GM12878 (cell line): Measurements from ENCODE around the gene NAV2. TPM values are rescaled to one million over a fixed set of nuclear protein-coding genes. Genes with fewer than 3 reads are reported as not detected.

Experiments
- ATAC-seq: fragments of 200-7000 bp; cut with Tn5 transposase; 3 replicates; pipeline ENCODE4 v1.9.1; 2020; ENCODE audit warnings: mild to moderate bottlenecking, moderate library complexity
- BruUV-seq: library from RNA; stranded (reverse); fragments of 400-500 nt; replicated peaks from 2 replicates; lab custom pipeline; 2021; lab: Mats Ljungman, UMichigan
- CTCF ChIA-PET: fragments of 300-600 bp; sonication (Branson Sonifier 250); formaldehyde crosslinking; extraction: SDS; loops from one replicate; lab custom pipeline; 2021; ENCODE audit warnings: inconsistent platforms; lab: Yijun Ruan, JAX
- POLR2A ChIA-PET: fragments of 350-600 bp; formaldehyde crosslinking; extraction: SDS; loops from one replicate; lab custom pipeline; 2021; ENCODE audit warnings: inconsistent platforms; lab: Charles Lee
- RAD21 ChIA-PET: fragments of 300-600 bp; sonication (Branson Sonifier 250); formaldehyde crosslinking; loops from one replicate; lab custom pipeline; 2023; ENCODE audit warnings: antibody characterized with exemption; ENCODE audit not compliant: unreplicated experiment; lab: Charles Lee
- SMC1A ChIA-PET: fragments of 300-600 bp; sonication (Branson Sonifier 250); formaldehyde crosslinking; loops from one replicate; lab custom pipeline; 2023; ENCODE audit not compliant: unreplicated experiment, uncharacterized antibody; lab: Charles Lee
- DNase-seq: peaks from one replicate; pipeline ENCODE4 v3.0.0-alpha.2; 2011; ENCODE audit warnings: low read depth, low spot score
- FAIRE-seq: peaks from 3 replicates; lab custom pipeline; 2011; peaks lifted over from hg19 to GRCh38; lab: Jason Lieb, UNC
- H2AFZ ChIP-seq: 2 replicates; pipeline ENCODE4 v1.6.0; 2011; ENCODE audit warnings: low read depth, low read length, control low read depth; ENCODE audit not compliant: control insufficient read depth
- H3K27ac ChIP-seq: 2 replicates; pipeline ENCODE4 v1.5.1; 2011; ENCODE audit warnings: control low read depth; ENCODE audit not compliant: control insufficient read depth, insufficient read depth
- H3K27me3 ChIP-seq, 2 experiments: replicated peaks in 1 of 2; 2 replicates each; pipeline versions ENCODE4 v1.6.0 to v1.6.1; 2011; ENCODE audit warnings: low read length in 1 of 2; ENCODE audit not compliant: control insufficient read depth in 2 of 2, insufficient read depth in 2 of 2
- H3K36me3 ChIP-seq, 2 experiments: 2 replicates each; pipeline ENCODE4 v1.5.1; 2011; ENCODE audit warnings: low read length in 1 of 2; ENCODE audit not compliant: control insufficient read depth in 2 of 2, insufficient read depth in 2 of 2
- H3K4me1 ChIP-seq: 2 replicates; pipeline ENCODE4 v1.6.1; 2011; ENCODE audit warnings: mild to moderate bottlenecking, low read length, moderate library complexity, mixed read lengths; ENCODE audit not compliant: control insufficient read depth, insufficient read depth
- H3K4me2 ChIP-seq: 2 replicates; pipeline ENCODE4 v1.6.0; 2011; ENCODE audit warnings: control low read depth; ENCODE audit not compliant: control insufficient read depth, insufficient read depth
- H3K4me3 ChIP-seq: fragments of 200-600 bp; sonication (generic); 2 replicates; pipeline ENCODE4 v1.5.1; 2016
- H3K79me2 ChIP-seq: 2 replicates; pipeline ENCODE4 v1.6.0; 2011; ENCODE audit warnings: low read length; ENCODE audit not compliant: control insufficient read depth, insufficient read depth
- H3K9ac ChIP-seq: 2 replicates; pipeline ENCODE4 v1.8.0; 2011; ENCODE audit warnings: low read length, control low read depth, mixed read lengths; ENCODE audit not compliant: control insufficient read depth, insufficient read depth
- H3K9me3 ChIP-seq: replicated peaks from 3 replicates; pipeline ENCODE4 v1.5.1; 2011; ENCODE audit warnings: mild to moderate bottlenecking, low read length; ENCODE audit not compliant: control insufficient read depth, insufficient read depth
- H4K20me1 ChIP-seq: 2 replicates; pipeline ENCODE4 v1.6.0; 2011; ENCODE audit not compliant: control insufficient read depth, insufficient read depth
- ASH2L ChIP-seq: fragments of 300-600, 200-600 bp; sonication (generic); IDR thresholded peaks from 2 replicates; pipeline ENCODE4 v1.6.1; 2017; ENCODE audit warnings: low read depth, mild to moderate bottlenecking, borderline replicate concordance
- CHD1 ChIP-seq: IDR thresholded peaks from 2 replicates; pipeline ENCODE4 v1.6.1; 2012; ENCODE audit warnings: low read depth, low read length, improper control_type of control experiment
- CHD4 ChIP-seq: fragments of 200-600 bp; sonication (generic); IDR thresholded peaks from 2 replicates; pipeline ENCODE4 v1.6.1; 2016; ENCODE audit warnings: mild to moderate bottlenecking
- KAT2A ChIP-seq: conservative IDR thresholded peaks from 2 replicates; pipeline ENCODE4 v1.6.1; 2011; ENCODE audit warnings: low read depth, low read length; ENCODE audit not compliant: control insufficient read depth
- PAX5 ChIP-seq: IDR thresholded peaks from 2 replicates; pipeline ENCODE4 v1.6.1; 2011; ENCODE audit warnings: low read depth, low read length, borderline replicate concordance
- POLR2AphosphoS5 ChIP-seq: IDR thresholded peaks from 2 replicates; pipeline ENCODE4 v1.6.1; 2011; ENCODE audit warnings: mild to moderate bottlenecking, low read length, inconsistent platforms
- TAF1 ChIP-seq: IDR thresholded peaks from 2 replicates; pipeline ENCODE4 v1.6.1; 2011; ENCODE audit warnings: mild to moderate bottlenecking, low read depth, low read length, borderline replicate concordance
- ZBED1 ChIP-seq: IDR thresholded peaks from 2 replicates; pipeline ENCODE4 v1.6.1; 2016; ENCODE audit warnings: borderline replicate concordance
- WGBS: methylation state at CpG from one replicate; pipeline ENCODE4 v1.1.6; 2016; ENCODE audit warnings: low lambda C conversion rate; ENCODE audit not compliant: insufficient replicate concordance, insufficient coverage; ENCODE audit errors: missing lambda C conversion rate; 5-methylcytosine and 5-hydroxymethylcytosine counted together
- in situ Hi-C: fragments of 300-500 bp; cut with MboI; formaldehyde crosslinking; loops from 9 replicates; pipeline ENCODE4 v1.14.3; 2018; ENCODE audit warnings: mixed read lengths
- intact Hi-C: fragments of 100-400 bp; cut with micrococcal nuclease; formaldehyde crosslinking; loops from one replicate; pipeline ENCODE4 v1.14.2; 2022; ENCODE audit not compliant: unreplicated experiment
- polyA plus RNA-seq, 11 experiments: library from polyadenylated mRNA; depleted of rRNA in 4 of 11; unstranded in 6 of 11; stranded (reverse) in 5 of 11; fragments of >200 nt; fragmentation: Nextera tagmentation in 4 of 11; fragmentation: Illumina TruSeq in 1 of 11; extraction: Ambion mirVana in 4 of 11; extraction: Trizol in 1 of 11; gene quantifications; 1 replicate in 1 of 11; 2 replicates in 10 of 11; pipeline versions ENCODE4 v1.2.1 to v1.2.3, GENCODE V29; 2011 to 2016; ENCODE audit warnings: inconsistent platforms in 2 of 11, missing spikeins in 2 of 11, low read depth in 1 of 11
- total RNA-seq, 4 experiments: library from RNA; depleted of rRNA in 3 of 4; stranded (reverse); fragments of >200 nt in 3 of 4; fragmentation: Illumina TruSeq in 1 of 4; extraction: Trizol in 1 of 4; gene quantifications; 2 replicates each; pipeline versions ENCODE4 v1.2.1 to v1.2.3, GENCODE V29; 2013 to 2021
- TF ChIP-seq, protein P1 (sequence below): fragments of 450-650 bp; IDR thresholded peaks from 2 replicates; pipeline ENCODE4 v1.6.1; 2017; ENCODE audit warnings: antibody characterized with exemption, mild to moderate bottlenecking, moderate library complexity
- TF ChIP-seq, protein P2 (sequence below): IDR thresholded peaks from 2 replicates; pipeline ENCODE4 v1.6.1; 2011; ENCODE audit warnings: mild to moderate bottlenecking, low read depth, low read length, moderate library complexity; ENCODE audit not compliant: insufficient replicate concordance
- TF ChIP-seq, protein P3 (sequence below): fragments of 450-650 bp; IDR thresholded peaks from 2 replicates; pipeline ENCODE4 v1.6.1; 2017; ENCODE audit warnings: borderline replicate concordance
- TF ChIP-seq, protein P4 (sequence below): fragments of 450-650 bp; conservative IDR thresholded peaks from 2 replicates; pipeline ENCODE4 v1.6.1; 2017; ENCODE audit warnings: mild to moderate bottlenecking, moderate library complexity
- TF ChIP-seq, protein P5 (sequence below): IDR thresholded peaks from 2 replicates; pipeline ENCODE4 v1.6.1; 2012; ENCODE audit warnings: low read length, inconsistent platforms

Gene NAV2
- total and polyA plus RNA-seq, 10 of the 15 experiments (the other 5 are each of a cell fraction or from before 2014, with no cell fraction given) = 0.35 to 6.1 (median 1.1) TPM

DNA sequence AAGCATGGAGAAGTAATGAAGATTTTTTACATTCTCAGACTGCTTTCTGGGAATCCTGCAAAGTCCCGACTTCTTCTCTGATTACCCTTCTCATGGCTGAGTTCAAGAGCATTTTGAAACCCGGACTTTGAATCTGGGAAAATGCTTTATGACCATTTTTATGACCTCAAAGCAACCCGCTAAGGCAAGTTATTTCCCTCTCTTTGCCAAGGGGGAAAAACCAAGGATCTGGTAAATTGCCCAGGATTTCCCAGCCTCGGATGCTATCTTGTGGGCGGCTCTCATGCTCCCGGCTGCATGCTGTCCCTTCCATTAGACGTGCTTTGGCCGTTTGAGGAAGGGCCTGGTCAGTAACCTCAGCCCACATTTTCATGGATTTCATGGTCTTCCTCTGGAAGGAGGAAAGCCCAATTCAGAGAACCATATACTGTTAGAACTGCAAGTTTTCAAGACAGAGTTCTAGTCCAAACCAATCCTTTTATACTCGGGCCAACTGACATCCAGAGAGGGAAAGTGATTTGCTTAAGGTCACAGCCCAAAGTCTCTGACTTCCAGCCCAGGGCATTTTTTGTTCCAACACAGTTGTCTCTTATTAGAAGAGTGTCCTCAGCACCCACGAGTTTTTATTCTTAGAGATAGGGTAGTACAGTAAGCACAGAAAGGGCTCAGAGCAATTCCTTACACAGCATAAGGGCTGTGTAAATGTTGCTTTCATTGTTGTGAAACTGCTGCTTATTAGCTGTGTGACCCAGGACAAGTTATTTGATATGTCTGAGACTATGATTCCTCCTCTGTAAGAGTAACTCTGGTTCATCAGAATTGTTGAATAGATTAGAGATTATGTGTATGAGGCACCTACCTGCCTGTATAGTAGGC, 77.4 kb downstream of the NAV2 start:
- H3K4me2 ChIP-seq = no peak overlapping the region
- no peaks in the 10 kb centered on the region for H3K79me2 ChIP-seq
- SMC1A ChIA-PET = interaction anchor here (1.0 to 2.4 kb wide), 4 partner anchors 9 to 12 kb away, joined by 3 to 15 read pairs (median 4); no protein-coding TSS in a partner anchor
- BruUV-seq = no TSS peak
- no peak overlapping the region for H2AFZ ChIP-seq
- POLR2A ChIA-PET = interaction anchor here (1.1 to 2.5 kb wide), 2 partner anchors 9 to 12 kb away, joined by 6 to 15 read pairs; no protein-coding TSS in a partner anchor
- H3K27me3 ChIP-seq = no peaks in the 10 kb centered on the region
- ATAC-seq (peak; percentile 5), DNase-seq (no peak), FAIRE-seq (no peak)
- RAD21 ChIA-PET = interaction anchor here (3.5 kb wide), 1 partner anchor 11 kb away, joined by 37 read pairs; no protein-coding TSS in a partner anchor
- no peak overlapping the region for H3K9ac ChIP-seq
- intact Hi-C loops = no loop called here
- in situ Hi-C loops = no loop called here
- 30% methylated on average over 10 of the region's 10 CpGs for WGBS
- H3K4me1 ChIP-seq = no peaks in the 10 kb centered on the region
- no peak overlapping the region for H3K27ac ChIP-seq
- H3K36me3 ChIP-seq = no peaks in the 10 kb centered on the region
- no peak overlapping the region for H3K4me3 ChIP-seq
- no peaks in the 10 kb centered on the region for H4K20me1 ChIP-seq
- CTCF ChIA-PET = no interaction called here
- H3K9me3 ChIP-seq = no peaks in the 10 kb centered on the region
- TF ChIP-seq CHD4 (no peak), KAT2A (no peak), TAF1 (no peak), PAX5 (no peak), ASH2L (no peak), CHD1 (no peak), POLR2AphosphoS5 (no peak), ZBED1 (no peak)
- TF ChIP-seq, protein P1, sequence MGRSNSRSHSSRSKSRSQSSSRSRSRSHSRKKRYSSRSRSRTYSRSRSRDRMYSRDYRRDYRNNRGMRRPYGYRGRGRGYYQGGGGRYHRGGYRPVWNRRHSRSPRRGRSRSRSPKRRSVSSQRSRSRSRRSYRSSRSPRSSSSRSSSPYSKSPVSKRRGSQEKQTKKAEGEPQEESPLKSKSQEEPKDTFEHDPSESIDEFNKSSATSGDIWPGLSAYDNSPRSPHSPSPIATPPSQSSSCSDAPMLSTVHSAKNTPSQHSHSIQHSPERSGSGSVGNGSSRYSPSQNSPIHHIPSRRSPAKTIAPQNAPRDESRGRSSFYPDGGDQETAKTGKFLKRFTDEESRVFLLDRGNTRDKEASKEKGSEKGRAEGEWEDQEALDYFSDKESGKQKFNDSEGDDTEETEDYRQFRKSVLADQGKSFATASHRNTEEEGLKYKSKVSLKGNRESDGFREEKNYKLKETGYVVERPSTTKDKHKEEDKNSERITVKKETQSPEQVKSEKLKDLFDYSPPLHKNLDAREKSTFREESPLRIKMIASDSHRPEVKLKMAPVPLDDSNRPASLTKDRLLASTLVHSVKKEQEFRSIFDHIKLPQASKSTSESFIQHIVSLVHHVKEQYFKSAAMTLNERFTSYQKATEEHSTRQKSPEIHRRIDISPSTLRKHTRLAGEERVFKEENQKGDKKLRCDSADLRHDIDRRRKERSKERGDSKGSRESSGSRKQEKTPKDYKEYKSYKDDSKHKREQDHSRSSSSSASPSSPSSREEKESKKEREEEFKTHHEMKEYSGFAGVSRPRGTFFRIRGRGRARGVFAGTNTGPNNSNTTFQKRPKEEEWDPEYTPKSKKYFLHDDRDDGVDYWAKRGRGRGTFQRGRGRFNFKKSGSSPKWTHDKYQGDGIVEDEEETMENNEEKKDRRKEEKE = no peak
- TF ChIP-seq, protein P2, sequence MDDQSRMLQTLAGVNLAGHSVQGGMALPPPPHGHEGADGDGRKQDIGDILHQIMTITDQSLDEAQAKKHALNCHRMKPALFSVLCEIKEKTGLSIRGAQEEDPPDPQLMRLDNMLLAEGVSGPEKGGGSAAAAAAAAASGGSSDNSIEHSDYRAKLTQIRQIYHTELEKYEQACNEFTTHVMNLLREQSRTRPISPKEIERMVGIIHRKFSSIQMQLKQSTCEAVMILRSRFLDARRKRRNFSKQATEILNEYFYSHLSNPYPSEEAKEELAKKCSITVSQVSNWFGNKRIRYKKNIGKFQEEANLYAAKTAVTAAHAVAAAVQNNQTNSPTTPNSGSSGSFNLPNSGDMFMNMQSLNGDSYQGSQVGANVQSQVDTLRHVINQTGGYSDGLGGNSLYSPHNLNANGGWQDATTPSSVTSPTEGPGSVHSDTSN = no peak
- TF ChIP-seq, protein P3, sequence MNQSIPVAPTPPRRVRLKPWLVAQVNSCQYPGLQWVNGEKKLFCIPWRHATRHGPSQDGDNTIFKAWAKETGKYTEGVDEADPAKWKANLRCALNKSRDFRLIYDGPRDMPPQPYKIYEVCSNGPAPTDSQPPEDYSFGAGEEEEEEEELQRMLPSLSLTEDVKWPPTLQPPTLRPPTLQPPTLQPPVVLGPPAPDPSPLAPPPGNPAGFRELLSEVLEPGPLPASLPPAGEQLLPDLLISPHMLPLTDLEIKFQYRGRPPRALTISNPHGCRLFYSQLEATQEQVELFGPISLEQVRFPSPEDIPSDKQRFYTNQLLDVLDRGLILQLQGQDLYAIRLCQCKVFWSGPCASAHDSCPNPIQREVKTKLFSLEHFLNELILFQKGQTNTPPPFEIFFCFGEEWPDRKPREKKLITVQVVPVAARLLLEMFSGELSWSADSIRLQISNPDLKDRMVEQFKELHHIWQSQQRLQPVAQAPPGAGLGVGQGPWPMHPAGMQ = no peak
- TF ChIP-seq, protein P4, sequence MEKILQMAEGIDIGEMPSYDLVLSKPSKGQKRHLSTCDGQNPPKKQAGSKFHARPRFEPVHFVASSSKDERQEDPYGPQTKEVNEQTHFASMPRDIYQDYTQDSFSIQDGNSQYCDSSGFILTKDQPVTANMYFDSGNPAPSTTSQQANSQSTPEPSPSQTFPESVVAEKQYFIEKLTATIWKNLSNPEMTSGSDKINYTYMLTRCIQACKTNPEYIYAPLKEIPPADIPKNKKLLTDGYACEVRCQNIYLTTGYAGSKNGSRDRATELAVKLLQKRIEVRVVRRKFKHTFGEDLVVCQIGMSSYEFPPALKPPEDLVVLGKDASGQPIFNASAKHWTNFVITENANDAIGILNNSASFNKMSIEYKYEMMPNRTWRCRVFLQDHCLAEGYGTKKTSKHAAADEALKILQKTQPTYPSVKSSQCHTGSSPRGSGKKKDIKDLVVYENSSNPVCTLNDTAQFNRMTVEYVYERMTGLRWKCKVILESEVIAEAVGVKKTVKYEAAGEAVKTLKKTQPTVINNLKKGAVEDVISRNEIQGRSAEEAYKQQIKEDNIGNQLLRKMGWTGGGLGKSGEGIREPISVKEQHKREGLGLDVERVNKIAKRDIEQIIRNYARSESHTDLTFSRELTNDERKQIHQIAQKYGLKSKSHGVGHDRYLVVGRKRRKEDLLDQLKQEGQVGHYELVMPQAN = no peak
- TF ChIP-seq, protein P5, sequence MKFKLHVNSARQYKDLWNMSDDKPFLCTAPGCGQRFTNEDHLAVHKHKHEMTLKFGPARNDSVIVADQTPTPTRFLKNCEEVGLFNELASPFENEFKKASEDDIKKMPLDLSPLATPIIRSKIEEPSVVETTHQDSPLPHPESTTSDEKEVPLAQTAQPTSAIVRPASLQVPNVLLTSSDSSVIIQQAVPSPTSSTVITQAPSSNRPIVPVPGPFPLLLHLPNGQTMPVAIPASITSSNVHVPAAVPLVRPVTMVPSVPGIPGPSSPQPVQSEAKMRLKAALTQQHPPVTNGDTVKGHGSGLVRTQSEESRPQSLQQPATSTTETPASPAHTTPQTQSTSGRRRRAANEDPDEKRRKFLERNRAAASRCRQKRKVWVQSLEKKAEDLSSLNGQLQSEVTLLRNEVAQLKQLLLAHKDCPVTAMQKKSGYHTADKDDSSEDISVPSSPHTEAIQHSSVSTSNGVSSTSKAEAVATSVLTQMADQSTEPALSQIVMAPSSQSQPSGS = no peak
